GM18870 (cell line): ENCODE measurements around the gene OTX1.
A peak's percentile ranks its signal among the peaks of the same experiment; 100 is the strongest.
"Not testable (repeated sequence)": the region's sequence is repeated elsewhere in the genome, so short reads cannot be mapped to it uniquely, and the experiment has no call there.

Source experiments
- ATAC-seq: cut with Tn5 transposase; IDR thresholded peaks from one replicate; pipeline ENCODE4 v1.9.1; 2021; ENCODE audit warnings: moderate library complexity; ENCODE audit not compliant: unreplicated experiment

The OTX1 gene

GRCh38 chr2:63050334-63051041 lies at the start of gene OTX1:
OTX1 (plus strand) TSS chr2:63050830; CDS start chr2:63052991, 2,161 bp downstream.
- ATAC-seq, result peak; percentile 75

DNA sequence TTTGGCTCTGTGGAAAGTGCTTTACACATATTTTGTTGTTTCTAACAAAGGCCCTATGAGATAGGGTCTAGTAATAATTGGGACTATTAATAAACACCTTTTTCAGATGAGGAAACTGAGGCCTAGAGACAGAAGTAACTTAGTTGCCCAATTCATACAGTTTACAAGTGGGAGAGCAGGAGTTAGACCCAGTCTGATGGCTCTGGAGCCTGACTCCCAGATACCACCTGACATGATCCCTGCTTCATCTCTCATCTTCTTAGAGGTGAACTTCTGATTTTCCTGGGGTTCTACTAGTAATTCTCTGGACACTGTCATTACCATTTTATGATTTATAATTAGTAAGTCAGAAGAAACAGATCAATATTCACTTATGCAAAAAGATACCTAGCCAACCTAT lies 49.1 kb upstream of the OTX1 start:
- no peak for ATAC-seq

DNA sequence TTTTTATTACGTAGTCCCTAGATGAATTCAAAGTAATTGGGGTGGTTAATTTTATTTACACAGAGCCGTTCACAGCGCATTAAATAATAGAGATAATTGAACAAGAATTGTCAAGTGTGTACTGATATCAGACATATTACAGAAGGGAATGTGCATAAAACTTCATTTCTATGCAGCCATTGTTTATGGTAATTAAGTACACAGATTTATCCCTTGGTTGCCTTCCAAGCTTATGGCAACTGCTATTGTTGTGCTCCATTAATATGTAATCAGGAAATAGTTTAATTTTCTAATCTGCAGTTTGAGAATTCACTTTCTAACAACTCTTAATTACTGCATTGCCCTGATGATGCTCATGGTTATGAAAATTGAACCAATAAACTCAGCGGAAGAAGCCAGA lies 47.3 kb upstream of the OTX1 start:
- no peak for ATAC-seq

DNA sequence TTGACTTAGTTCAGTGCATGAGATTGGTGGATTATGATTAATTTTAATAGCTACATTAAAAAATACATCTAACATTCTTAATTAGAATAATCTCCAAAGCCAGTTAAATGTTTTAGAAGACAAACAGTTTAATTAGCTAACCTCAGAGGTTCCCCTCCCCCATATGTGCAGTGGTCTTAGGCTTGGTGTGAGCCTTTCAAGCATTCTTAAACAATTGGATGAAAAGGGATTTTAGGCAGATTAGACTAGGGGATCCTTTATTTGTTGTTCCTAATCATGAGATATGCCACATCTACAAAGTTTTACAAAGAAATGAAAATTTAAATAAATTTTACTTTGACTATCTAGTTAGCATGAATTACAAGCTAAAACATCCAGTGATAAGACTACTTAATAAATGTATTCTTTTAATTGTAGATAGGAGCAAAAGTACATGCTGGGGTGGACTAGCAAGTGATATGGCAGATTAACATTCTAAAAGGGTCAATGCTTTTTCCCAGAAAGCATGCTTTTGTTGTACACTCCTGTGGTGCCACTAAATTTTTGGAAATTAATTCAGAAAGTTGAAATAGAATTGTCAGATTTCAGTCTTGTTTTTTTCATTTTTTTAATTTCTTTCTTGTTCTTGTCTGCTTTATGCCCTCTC lies 42.7 kb upstream of the OTX1 start:
- no peak for ATAC-seq

- ATAC-seq, result no peak
Observed at GRCh38 chr2:63008838-63009237, 41.8 kb upstream of the OTX1 start.

DNA sequence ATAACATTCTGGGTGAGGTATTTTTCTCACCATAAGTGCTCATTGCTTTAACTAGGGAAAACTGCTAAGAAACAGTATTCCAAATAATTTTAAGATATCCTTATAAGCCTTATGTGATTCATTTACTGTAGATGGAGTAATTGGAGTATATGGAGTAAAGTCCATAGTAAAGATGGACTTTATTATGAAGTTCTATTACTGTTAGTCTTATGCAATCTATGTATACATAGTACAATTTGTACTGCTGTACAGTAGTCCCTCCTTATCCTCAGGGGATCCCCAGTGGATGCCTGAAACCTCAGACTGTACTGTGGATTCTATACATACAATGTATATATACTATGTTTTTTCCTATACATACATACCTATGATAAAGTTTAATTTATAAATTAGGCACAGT lies 41.1 kb upstream of the OTX1 start:
- no peak for ATAC-seq

DNA sequence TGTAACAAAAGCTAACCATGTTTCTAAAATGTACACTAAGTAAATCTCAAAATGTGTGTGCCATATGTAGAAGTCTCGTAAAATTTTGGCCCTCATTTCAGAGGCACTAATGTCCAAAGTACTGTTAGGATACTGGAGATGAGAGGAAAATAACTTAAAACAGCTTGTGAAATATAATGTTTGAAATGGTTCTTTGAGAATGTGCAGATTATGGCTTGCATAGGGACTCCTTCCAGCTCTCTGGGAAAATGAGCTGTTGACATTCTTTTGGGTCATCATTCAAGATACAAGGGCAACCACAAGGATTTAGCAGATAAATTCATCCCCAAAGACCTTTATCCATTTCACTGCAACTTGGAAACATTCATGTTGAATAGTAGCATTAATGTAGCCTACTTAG lies 38.1 kb upstream of the OTX1 start:
- no peak for ATAC-seq

DNA sequence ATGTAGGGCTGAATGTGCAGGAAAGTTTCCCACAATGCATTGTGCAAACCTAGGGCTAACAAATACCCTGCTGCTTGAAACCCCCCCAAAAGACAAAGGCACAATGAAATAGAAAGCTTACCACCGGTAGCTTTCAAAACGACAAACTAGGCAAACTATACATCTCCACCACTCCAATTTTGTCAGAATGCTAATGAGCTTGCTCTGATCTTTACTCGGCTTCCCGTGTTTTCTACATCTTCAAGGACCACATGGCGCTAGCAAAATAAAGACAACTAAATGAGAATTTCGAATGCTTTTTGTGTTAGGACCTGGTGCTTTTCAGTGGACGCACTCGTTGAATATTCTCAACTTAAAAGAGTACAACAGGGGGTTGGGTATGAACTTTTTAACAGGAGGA lies 37.2 kb upstream of the OTX1 start:
- no peak for ATAC-seq

DNA sequence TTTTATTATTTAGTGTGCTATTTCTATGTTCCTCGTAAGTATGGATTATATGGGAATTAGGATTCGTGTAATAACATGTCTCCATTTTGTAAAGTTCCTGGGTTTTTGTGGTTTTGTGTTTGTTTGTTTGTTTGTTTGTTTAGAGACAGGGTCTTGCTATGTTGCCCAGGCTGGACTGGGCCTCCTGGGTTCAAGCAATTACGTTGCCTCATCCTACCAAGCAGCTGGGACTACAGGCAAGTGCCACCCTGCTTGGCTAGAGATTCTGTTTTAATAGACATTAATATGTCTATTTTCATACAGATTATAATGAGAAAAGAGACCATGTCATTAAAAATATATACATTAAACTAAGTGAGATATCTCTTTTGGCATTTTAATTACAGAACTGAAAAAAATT lies 35.2 kb upstream of the OTX1 start:
- ATAC-seq, result no peak

GRCh38 chr2:63018439-63018838 lies 32.2 kb upstream of the OTX1 start:
- ATAC-seq, result no peak

- not testable (repeated sequence) for ATAC-seq
Observed at GRCh38 chr2:63019686-63020085, 30.9 kb upstream of the OTX1 start.

GRCh38 chr2:63023444-63023843 lies 27.2 kb upstream of the OTX1 start:
- no peak for ATAC-seq

DNA sequence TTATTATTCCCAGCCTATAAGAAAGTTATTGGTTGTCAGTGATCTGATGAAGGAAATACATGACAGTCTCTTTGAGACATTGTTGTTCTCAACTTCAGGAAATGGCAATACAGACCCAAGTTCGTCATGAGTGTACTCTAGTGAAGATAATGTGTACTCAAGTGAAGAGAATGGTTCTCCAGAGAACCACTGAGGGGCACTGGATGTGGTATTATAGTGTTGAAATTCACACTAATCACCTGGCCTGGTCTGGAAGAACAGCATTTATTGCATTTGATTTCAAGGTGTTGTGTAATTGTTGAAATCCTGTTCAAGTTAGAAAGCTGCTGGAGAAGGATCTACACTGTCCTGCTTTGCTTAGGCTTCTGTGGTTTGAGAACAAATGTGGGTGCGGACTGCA lies 23.4 kb upstream of the OTX1 start:
- ATAC-seq, result no peak

DNA sequence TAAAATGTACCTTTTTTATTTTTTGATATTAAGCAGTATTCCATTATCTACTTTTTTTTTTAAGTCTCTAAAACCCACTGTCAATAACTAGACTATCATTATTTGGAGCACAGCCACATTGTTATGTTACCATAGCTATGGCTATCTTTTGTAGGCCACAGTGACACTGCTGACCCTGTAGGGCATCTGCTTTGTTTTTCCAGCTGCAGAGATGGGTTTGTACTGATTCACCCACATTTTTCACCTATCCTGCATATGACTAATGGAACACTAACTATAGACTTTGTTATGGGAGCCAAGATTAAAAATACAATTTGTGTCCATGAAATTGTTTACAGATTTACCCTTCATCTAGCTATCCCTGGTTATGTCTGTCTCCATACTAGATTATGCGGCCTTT lies 21.6 kb upstream of the OTX1 start:
- ATAC-seq, result no peak

DNA sequence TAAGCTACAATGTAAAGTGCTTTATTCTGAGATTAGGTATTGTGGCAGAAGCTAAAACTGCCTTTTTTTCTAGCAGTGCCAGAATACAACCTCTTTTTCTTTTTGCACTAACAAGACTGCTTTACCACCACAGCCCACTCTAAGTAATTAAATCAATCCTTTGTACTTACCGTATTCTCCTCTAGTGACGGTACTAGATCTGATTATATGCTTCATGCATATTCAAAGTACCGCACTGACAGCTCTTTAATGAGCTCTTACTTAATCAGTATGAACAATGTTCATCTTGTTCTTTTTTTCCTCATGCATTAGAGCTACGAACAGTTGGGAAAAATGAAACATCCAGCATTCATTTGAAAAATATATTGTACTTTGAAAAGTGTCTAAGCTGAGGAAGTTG lies 16.1 kb upstream of the OTX1 start:
- no peak for ATAC-seq

DNA sequence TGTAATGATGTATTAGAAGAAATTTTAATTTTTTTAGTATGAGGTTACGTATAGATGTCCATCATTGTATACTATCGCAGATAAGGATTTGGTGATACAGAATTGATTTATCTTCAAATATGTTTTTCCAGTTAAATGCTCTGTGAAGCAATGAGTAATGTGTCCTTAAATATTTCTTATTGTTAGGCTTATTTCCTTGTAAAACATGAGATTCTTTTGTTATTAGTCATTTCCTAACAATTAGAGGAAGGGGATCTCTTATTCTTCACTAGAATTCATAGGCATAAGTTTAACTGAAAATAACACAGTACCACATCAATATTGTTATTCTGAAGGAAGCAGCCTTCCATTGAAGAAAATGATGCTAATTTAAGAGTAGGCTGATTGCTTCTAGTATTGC lies 15.5 kb upstream of the OTX1 start:
- ATAC-seq, result no peak

GRCh38 chr2:63035660-63036059 lies 15.0 kb upstream of the OTX1 start:
- ATAC-seq, result no peak

- no peak for ATAC-seq
Observed at GRCh38 chr2:63038034-63038433, 12.6 kb upstream of the OTX1 start.

DNA sequence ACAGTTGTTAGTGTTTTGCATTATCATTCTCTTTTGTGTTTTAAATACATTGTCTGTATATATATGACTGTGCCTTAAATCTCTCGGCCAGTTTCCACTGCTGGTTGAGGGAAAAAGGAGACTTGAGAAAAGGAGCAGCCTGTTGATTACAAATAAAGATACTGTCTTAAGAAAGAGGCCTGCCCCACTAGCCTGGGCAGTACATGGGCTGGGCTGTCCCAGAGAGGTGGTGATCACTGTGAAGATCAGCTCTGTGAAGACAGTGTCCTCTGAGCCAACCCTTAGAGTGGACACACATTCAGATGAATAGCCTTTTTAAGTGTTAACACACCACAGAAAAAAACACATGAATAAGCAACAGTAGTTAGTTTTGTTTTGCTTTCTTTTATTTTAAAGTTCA lies 10.0 kb upstream of the OTX1 start:
- ATAC-seq, result no peak

- no peak for ATAC-seq
Observed at GRCh38 chr2:63041592-63041991, 9.0 kb upstream of the OTX1 start.

- ATAC-seq, result no peak
Observed at GRCh38 chr2:63044362-63045327, 6.0 kb upstream of the OTX1 start.

- no peak for ATAC-seq
Observed at GRCh38 chr2:63046552-63046951, 4.1 kb upstream of the OTX1 start.
